Mammary epithelial cell (primary cell): ENCODE results near the gene CNTNAP4.

ENCODE experiments used
- CTCF ChIP-seq, 2 donors: IDR thresholded peaks in 1 of 2; conservative IDR thresholded peaks in 1 of 2; 2 replicates each; pipeline ENCODE4 v1.5.1; 2011 to 2012; ENCODE audit warnings: inconsistent platforms in 2 of 2, low read length in 2 of 2, mild to moderate bottlenecking in 2 of 2, control low read depth in 1 of 2, low read depth in 1 of 2; ENCODE audit not compliant: insufficient read depth in 1 of 2; ENCODE audit errors: extremely low read depth in 1 of 2
- EZH2 ChIP-seq: IDR thresholded peaks from 2 replicates; pipeline ENCODE4 v1.6.1; 2012; ENCODE audit warnings: low read length, inconsistent platforms, borderline replicate concordance

GRCh38 chr16:76371441-76371840 is 94.2 kb downstream of the CNTNAP4 start:
- TF ChIP-seq CTCF (conservative IDR thresholded peaks at IDR 0.05 in 1 of 2, IDR thresholded peaks at IDR 0.05 in 1 of 2; ENCODE audit: extremely low read depth in 1 of 2, insufficient read depth in 1 of 2, low read depth in 1 of 2, low read length in 2 of 2) (no peak), EZH2 (no peak)
